HL-60 (cell line): ENCODE data around the gene CCDC57.
A peak's percentile ranks its signal among the peaks of the same experiment; 100 is the strongest.

Experiments
- DNase-seq, 2 experiments: peaks; one replicate each; pipeline ENCODE4 v3.0.0-alpha.2; 2010 to 2020; ENCODE audit warnings: low read depth in 1 of 2, low spot score in 1 of 2
- H3K27ac ChIP-seq: fragments of 250-450 bp; sonication (Bioruptor Pico); replicated peaks from 2 replicates; pipeline ENCODE4 v1.5.1; 2020; ENCODE audit warnings: mild to moderate bottlenecking, moderate library complexity
- H3K27me3 ChIP-seq: fragments of 250-450 bp; sonication (Bioruptor Pico); 2 replicates; pipeline ENCODE4 v1.5.1; 2021; ENCODE audit warnings: mild to moderate bottlenecking, moderate library complexity; ENCODE audit not compliant: insufficient read depth, poor library complexity, severe bottlenecking
- H3K4me3 ChIP-seq: replicated peaks from 2 replicates; pipeline ENCODE4 v1.5.1; 2011; ENCODE audit warnings: mild to moderate bottlenecking, control low read depth, low read length; ENCODE audit not compliant: insufficient read depth
- CTCF ChIP-seq: IDR thresholded peaks from one replicate; pipeline ENCODE4 v1.5.1; 2011; ENCODE audit warnings: low read length, control low read depth, inconsistent platforms; ENCODE audit not compliant: insufficient read depth
- GABPA ChIP-seq: IDR thresholded peaks from 2 replicates; pipeline ENCODE4 v1.6.1; 2012; ENCODE audit warnings: low read depth
- POLR2AphosphoS5 ChIP-seq: IDR thresholded peaks from 2 replicates; pipeline ENCODE4 v1.6.1; 2012; ENCODE audit warnings: low read depth
- SPI1 ChIP-seq: IDR thresholded peaks from 2 replicates; pipeline ENCODE4 v1.6.1; 2012; ENCODE audit warnings: low read depth, mild to moderate bottlenecking, borderline replicate concordance
- TF ChIP-seq, protein P1 (sequence below): IDR thresholded peaks from 2 replicates; pipeline ENCODE4 v1.6.1; 2012; ENCODE audit warnings: low read depth; ENCODE audit not compliant: insufficient replicate concordance

The CCDC57 gene

GRCh38 chr17:82231312-82231561, 18.6 kb upstream of the CCDC57 start:
- TF ChIP-seq, protein P1, sequence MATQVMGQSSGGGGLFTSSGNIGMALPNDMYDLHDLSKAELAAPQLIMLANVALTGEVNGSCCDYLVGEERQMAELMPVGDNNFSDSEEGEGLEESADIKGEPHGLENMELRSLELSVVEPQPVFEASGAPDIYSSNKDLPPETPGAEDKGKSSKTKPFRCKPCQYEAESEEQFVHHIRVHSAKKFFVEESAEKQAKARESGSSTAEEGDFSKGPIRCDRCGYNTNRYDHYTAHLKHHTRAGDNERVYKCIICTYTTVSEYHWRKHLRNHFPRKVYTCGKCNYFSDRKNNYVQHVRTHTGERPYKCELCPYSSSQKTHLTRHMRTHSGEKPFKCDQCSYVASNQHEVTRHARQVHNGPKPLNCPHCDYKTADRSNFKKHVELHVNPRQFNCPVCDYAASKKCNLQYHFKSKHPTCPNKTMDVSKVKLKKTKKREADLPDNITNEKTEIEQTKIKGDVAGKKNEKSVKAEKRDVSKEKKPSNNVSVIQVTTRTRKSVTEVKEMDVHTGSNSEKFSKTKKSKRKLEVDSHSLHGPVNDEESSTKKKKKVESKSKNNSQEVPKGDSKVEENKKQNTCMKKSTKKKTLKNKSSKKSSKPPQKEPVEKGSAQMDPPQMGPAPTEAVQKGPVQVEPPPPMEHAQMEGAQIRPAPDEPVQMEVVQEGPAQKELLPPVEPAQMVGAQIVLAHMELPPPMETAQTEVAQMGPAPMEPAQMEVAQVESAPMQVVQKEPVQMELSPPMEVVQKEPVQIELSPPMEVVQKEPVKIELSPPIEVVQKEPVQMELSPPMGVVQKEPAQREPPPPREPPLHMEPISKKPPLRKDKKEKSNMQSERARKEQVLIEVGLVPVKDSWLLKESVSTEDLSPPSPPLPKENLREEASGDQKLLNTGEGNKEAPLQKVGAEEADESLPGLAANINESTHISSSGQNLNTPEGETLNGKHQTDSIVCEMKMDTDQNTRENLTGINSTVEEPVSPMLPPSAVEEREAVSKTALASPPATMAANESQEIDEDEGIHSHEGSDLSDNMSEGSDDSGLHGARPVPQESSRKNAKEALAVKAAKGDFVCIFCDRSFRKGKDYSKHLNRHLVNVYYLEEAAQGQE = no peak
- TF ChIP-seq GABPA = no peak
- no peak for TF ChIP-seq CTCF
- no peak for TF ChIP-seq POLR2AphosphoS5
- no peak for TF ChIP-seq SPI1
- H3K4me3 ChIP-seq = peak overlapping the region; percentile 86
- H3K27ac ChIP-seq = peak overlapping the region; percentile 94
- peak; percentile 76 to 77 for DNase-seq
- no peaks in the 10 kb centered on the region for H3K27me3 ChIP-seq

DNA sequence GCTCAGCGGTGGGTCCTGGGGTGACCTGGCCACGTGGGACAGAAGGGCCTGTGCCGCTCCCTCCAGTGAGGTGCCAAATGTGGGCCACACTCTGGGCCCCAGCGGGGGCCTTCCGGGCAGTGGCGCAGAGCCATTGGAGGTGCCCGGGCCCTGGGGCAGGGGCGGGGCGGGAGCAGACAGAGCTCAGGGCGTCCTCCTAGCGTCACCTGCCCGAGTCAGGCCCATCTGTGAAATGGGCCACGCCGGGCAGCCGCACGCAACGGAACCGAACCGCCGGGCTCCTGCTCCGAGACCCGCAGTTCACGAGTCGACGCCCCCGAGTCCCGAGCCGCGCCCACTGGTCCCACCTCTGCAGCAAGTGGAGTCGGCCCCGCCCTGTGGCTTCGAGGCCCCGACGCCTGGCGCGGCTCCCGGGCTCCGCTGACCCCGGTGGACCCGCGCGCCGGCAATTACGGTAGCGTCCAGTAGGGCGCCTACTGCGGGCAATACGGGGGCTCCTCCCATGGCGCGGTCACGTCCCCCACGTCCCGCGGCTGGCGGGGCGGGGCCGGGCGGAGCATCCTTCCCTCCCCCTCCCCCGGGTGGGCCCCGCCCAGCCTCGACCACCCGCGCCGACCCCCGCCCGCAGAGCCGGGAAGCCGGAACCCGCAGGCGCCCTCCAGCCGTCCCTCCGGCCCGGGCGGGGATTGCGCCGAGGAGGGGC, 18.1 kb upstream of the CCDC57 start:
- DNase-seq = peak; percentile 77 to 82

DNA sequence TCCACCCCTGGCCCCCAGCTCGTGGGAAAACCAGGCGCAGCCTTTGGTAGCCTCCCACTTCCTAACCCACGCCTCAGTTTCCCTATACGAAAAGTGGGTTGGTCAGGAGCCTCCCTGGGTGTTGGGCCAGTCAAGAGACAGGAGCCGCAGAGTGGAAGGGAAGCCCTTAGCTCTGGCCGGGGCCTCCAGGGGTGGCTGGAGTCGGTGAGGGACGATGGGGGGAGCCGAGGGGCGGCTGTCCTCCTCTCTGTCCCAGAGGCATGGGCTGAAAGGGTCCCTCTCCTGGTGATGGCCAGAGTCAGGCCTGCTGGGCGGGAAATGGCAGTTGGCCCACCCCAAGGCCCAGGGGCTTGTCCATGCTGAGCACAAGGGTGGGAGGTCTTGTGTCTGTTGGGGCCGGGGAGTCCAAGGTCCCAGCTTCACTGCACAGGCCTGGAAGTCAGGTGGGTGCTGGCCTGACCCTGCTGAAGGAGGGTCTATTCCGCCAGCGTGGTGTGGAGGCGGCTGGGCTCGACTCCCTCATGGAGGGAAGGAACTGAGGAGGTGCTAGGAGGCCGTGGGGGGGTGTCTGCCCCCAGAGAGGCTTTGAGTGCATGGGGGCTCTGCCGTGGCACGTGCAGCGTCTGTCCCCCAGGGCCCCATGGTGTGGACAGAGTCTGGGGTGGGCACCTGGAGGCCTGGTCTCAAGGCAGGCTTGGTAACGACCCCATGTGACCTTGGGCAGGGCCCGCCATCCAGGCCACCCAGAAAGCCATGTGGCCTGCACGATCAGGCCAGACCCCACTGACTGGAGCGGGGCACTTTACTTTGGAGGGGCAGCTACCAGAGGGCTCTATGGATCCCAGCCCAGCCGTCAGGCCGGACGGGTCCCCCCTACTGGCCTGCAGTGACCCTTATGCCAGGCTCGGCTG, 17.3 kb upstream of the CCDC57 start:
- Histone ChIP-seq H3K27ac (peak overlapping the region; percentile 94), H3K4me3 (peak overlapping the region; percentile 86), H3K27me3 (no peaks in the 10 kb centered on the region)
- peak; percentile 43 to 75 for DNase-seq
- TF ChIP-seq POLR2AphosphoS5 = peak; percentile 52; the same call in 1 of the 2 replicates
- no peak for TF ChIP-seq CTCF
- no peak; the same call in 1 of the 2 replicates for TF ChIP-seq SPI1

More for the DNA sequence above, 18.1 kb upstream of the CCDC57 start:
- Histone ChIP-seq H3K4me3 (peak overlapping the region; percentile 86), H3K27me3 (no peaks in the 10 kb centered on the region), H3K27ac (peak overlapping the region; percentile 94)
- TF ChIP-seq POLR2AphosphoS5 = no peak; the same call in 1 of the 2 replicates
- TF ChIP-seq, protein P1 = no peak

DNA sequence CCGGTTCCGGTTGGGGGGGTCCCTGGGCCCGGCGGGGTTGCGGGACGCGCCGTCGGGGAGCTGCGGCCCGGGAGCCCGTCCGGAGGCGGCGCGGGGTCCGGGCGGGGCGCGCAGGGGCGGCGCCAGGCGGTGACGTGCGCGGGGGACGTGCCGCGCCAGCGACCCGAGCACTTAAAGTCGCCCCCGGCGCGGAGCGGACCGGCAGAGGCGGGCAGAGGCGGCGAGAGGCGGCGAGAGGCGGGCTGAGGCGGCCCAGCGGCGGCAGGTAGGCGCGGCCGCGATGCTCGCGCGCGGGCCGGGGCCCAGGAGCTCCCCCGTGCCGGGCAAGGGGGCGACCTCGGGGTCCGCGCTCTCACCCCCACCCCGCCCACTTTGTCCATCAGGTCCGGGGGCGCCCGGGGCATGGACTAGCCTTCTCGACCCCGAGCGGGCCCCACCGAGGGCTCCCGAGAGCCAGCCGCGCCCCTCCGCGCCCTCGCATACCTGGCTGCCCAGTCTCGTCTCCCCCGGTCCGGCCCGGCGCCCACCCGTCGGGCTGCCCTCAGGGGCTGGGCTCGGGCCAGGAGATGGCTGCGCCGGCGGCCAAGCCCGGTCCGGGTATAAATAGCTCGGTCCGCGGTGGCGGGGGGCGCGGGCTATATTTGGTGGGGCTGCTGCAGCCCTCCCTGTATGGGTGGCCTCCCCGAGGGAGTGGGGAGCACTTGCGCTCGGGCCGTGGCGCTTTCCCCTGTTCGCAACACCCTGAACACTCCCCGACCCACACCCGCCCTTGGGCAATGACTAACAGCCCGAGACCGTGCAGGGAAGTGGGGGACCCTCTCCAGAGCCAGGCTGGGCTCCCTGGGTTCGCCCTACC, 16.4 kb upstream of the CCDC57 start, which contains the start of gene SLC16A3:
Gene SLC16A3 (plus strand): TSS at position 201 of the 856 bp plus-strand sequence. CDS start 6,967 bp downstream, outside the sequence.
- Histone ChIP-seq H3K27me3 (no peaks in the 10 kb centered on the region), H3K27ac (peak within 1 kb of the TSS; percentile 98), H3K4me3 (peak within 1 kb of the TSS; percentile 86)
- no peak for TF ChIP-seq CTCF
- TF ChIP-seq SPI1 = no peak
- TF ChIP-seq GABPA = no peak
- TF ChIP-seq, protein P1 = peak; percentile 67
- TF ChIP-seq POLR2AphosphoS5 = peak; percentile 72; the same call in 1 of the 2 replicates
- DNase-seq = peak; percentile 68 to 79
